A549 (cell line): Measurements from ENCODE around the gene SYTL2. TPM values are rescaled to one million over a fixed set of nuclear protein-coding genes. Genes with fewer than 3 reads are reported as not detected.

Source experiments
- ATAC-seq, 2 experiments: fragments of 200-7000 bp in 1 of 2; fragments of >200 bp in 1 of 2; cut with Nextera tagmentation in 1 of 2; cut with Tn5 transposase in 1 of 2; 3 replicates each; pipeline versions ENCODE4 v1.8.0 to v1.9.1; 2018 to 2020; ENCODE audit warnings: mild to moderate bottlenecking in 1 of 2, moderate library complexity in 1 of 2
- CTCF ChIA-PET: fragments of 300-600 bp; sonication (Branson Sonifier 250); formaldehyde crosslinking; extraction: SDS; loops from one replicate; lab custom pipeline; 2021; ENCODE audit warnings: antibody characterized with exemption, inconsistent platforms; lab: Yijun Ruan, JAX
- POLR2A ChIA-PET: fragments of 350-600 bp; formaldehyde crosslinking; extraction: SDS; loops from one replicate; lab custom pipeline; 2021; ENCODE audit warnings: antibody characterized with exemption, inconsistent platforms; lab: Yijun Ruan, JAX
- DNase-seq, 2 experiments: peaks; one replicate each; pipeline versions ENCODE4 v3.0.0 to v3.0.0-alpha.2; 2011 to 2016; ENCODE audit warnings: low read depth in 1 of 2, low spot score in 1 of 2
- FAIRE-seq: peaks from 2 replicates; lab custom pipeline; 2011; peaks lifted over from hg19 to GRCh38; lab: Jason Lieb, UNC
- H3K27ac ChIP-seq, 2 experiments: fragments of >200 bp; sonication (Bioruptor Twin); formaldehyde crosslinking; 3 replicates each; pipeline ENCODE4 v1.5.1; 2016 to 2017
- H3K4me1 ChIP-seq: fragments of >200 bp; sonication (Bioruptor Twin); formaldehyde crosslinking; 3 replicates; pipeline ENCODE4 v1.6.1; 2016
- H3K4me2 ChIP-seq: fragments of >200 bp; sonication (Bioruptor Twin); formaldehyde crosslinking; 3 replicates; pipeline ENCODE4 v1.6.1; 2016
- H3K4me3 ChIP-seq: fragments of >200 bp; sonication (Bioruptor Twin); formaldehyde crosslinking; 3 replicates; pipeline ENCODE4 v1.5.1; 2016
- H3K9me3 ChIP-seq: fragments of >200 bp; sonication (Bioruptor Twin); formaldehyde crosslinking; 3 replicates; pipeline ENCODE4 v1.6.1; 2016
- BHLHE40 ChIP-seq: IDR thresholded peaks from 2 replicates; pipeline ENCODE4 v1.6.1; 2012; ENCODE audit warnings: low read depth, low read length, inconsistent platforms
- CBX8 ChIP-seq: fragments of 200-600 bp; sonication (generic); IDR thresholded peaks from 2 replicates; pipeline ENCODE4 v1.6.1; 2016
- CHD2 ChIP-seq: fragments of 150-350 bp; IDR thresholded peaks from 2 replicates; pipeline ENCODE4 v1.6.1; 2014; ENCODE audit warnings: low read length; ENCODE audit not compliant: partially characterized antibody
- EHF ChIP-seq: fragments of 250-450 bp; sonication (Bioruptor Pico); IDR thresholded peaks from 2 replicates; pipeline ENCODE4 v1.5.0; 2020; ENCODE audit warnings: mild to moderate bottlenecking
- FOSB ChIP-seq: fragments of 250-450 bp; sonication (Bioruptor Pico); IDR thresholded peaks from 2 replicates; pipeline ENCODE4 v1.5.0; 2020; ENCODE audit warnings: mild to moderate bottlenecking, moderate library complexity
- FOSL2 ChIP-seq, 2 experiments: fragments of 450-650 bp in 1 of 2; fragments of >200 bp in 1 of 2; sonication (Bioruptor Twin) in 1 of 2; formaldehyde crosslinking; IDR thresholded peaks; 2 replicates each; pipeline versions ENCODE4 v1.5.0 to v1.6.1; 2016 to 2020; ENCODE audit warnings: mild to moderate bottlenecking in 1 of 2, moderate library complexity in 1 of 2
- FOXS1 ChIP-seq: fragments of 250-450 bp; sonication (Bioruptor Pico); IDR thresholded peaks from 2 replicates; pipeline ENCODE4 v1.5.0; 2020; ENCODE audit warnings: mild to moderate bottlenecking, moderate library complexity
- GATA3 ChIP-seq: IDR thresholded peaks from 2 replicates; pipeline ENCODE4 v1.6.1; 2012; ENCODE audit warnings: borderline replicate concordance
- HEYL ChIP-seq: fragments of 250-450 bp; sonication (Bioruptor Pico); IDR thresholded peaks from 2 replicates; pipeline ENCODE4 v1.8.0; 2021; ENCODE audit warnings: mild to moderate bottlenecking, moderate library complexity
- HOXB13 ChIP-seq: fragments of 250-450 bp; sonication (Bioruptor Pico); IDR thresholded peaks from 2 replicates; pipeline ENCODE4 v1.5.0; 2020; ENCODE audit warnings: low read depth, mild to moderate bottlenecking, moderate library complexity
- HOXB5 ChIP-seq: fragments of 250-450 bp; sonication (Bioruptor Pico); IDR thresholded peaks from 2 replicates; pipeline ENCODE4 v1.5.0; 2020; ENCODE audit warnings: mild to moderate bottlenecking, moderate library complexity
- JUN ChIP-seq, 2 experiments: fragments of >200 bp; sonication (Bioruptor Twin); formaldehyde crosslinking; IDR thresholded peaks; 2 replicates in 1 of 2; 3 replicates in 1 of 2; pipeline ENCODE4 v1.6.1; 2016 to 2017
- KDM5A ChIP-seq: fragments of 200-600 bp; sonication (generic); IDR thresholded peaks from 2 replicates; pipeline ENCODE4 v1.6.1; 2016; ENCODE audit warnings: antibody characterized with exemption, mild to moderate bottlenecking
- MAFK ChIP-seq: fragments of 450-650 bp; IDR thresholded peaks from 2 replicates; pipeline ENCODE4 v1.6.1; 2014; ENCODE audit not compliant: partially characterized antibody
- MYC ChIP-seq: IDR thresholded peaks from 2 replicates; pipeline ENCODE4 v1.6.1; 2012; ENCODE audit warnings: mild to moderate bottlenecking, inconsistent platforms, low read length, improper control_type of control experiment, borderline replicate concordance
- NPAS2 ChIP-seq: fragments of 250-450 bp; sonication (Bioruptor Pico); IDR thresholded peaks from 2 replicates; pipeline ENCODE4 v1.8.0; 2022; ENCODE audit warnings: mild to moderate bottlenecking, moderate library complexity, borderline replicate concordance
- RARB ChIP-seq: fragments of 250-450 bp; sonication (Bioruptor Pico); IDR thresholded peaks from 2 replicates; pipeline ENCODE4 v1.8.0; 2021; ENCODE audit warnings: mild to moderate bottlenecking, moderate library complexity
- RCOR1 ChIP-seq: fragments of 150-350 bp; IDR thresholded peaks from 2 replicates; pipeline ENCODE4 v1.6.1; 2014; ENCODE audit warnings: antibody characterized with exemption, low read length, low read depth
- RNF2 ChIP-seq: fragments of 200-600 bp; sonication (generic); IDR thresholded peaks from 2 replicates; pipeline ENCODE4 v1.6.1; 2016; ENCODE audit warnings: low read depth, mild to moderate bottlenecking, antibody characterized with exemption, moderate library complexity, borderline replicate concordance
- SMC3 ChIP-seq: fragments of >200 bp; sonication (Bioruptor Twin); formaldehyde crosslinking; IDR thresholded peaks from 3 replicates; pipeline ENCODE4 v1.6.1; 2018; ENCODE audit warnings: inconsistent platforms
- TFCP2L1 ChIP-seq: fragments of 250-450 bp; sonication (Bioruptor Pico); IDR thresholded peaks from 2 replicates; pipeline ENCODE4 v1.5.0; 2021; ENCODE audit warnings: mild to moderate bottlenecking
- TP53 ChIP-seq: fragments of 250-450 bp; sonication (Bioruptor Pico); IDR thresholded peaks from 2 replicates; pipeline ENCODE4 v1.5.0; 2021; ENCODE audit warnings: mild to moderate bottlenecking, moderate library complexity
- ZSCAN20 ChIP-seq: fragments of 250-450 bp; sonication (Bioruptor Pico); IDR thresholded peaks from 2 replicates; pipeline ENCODE4 v1.8.0; 2022; ENCODE audit warnings: mild to moderate bottlenecking, moderate library complexity
- WGBS: methylation state at CpG from one replicate; pipeline ENCODE4 v1.1.6; 2017; ENCODE audit errors: missing lambda C conversion rate; 5-methylcytosine and 5-hydroxymethylcytosine counted together
- polyA plus RNA-seq, 4 experiments: library from polyadenylated mRNA; depleted of rRNA in 3 of 4; stranded (reverse); fragments of >200 nt; fragmentation: RNase III in 1 of 4; extraction: RNeasy Plus Mini Kit Qiagen cat#74134 plus additional on column Dnase treatment in 1 of 4; gene quantifications; 2 replicates in 3 of 4; 3 replicates in 1 of 4; pipeline ENCODE4 v1.2.3, GENCODE V29; 2011 to 2017
- TF ChIP-seq, protein P1 (sequence below): fragments of 250-450 bp; sonication (Bioruptor Pico); IDR thresholded peaks from 2 replicates; pipeline ENCODE4 v1.5.0; 2021; ENCODE audit warnings: mild to moderate bottlenecking, moderate library complexity, borderline replicate concordance
- TF ChIP-seq, protein P2 (sequence below): fragments of >200 bp; sonication (Bioruptor Twin); formaldehyde crosslinking; IDR thresholded peaks from 2 replicates; pipeline ENCODE4 v1.6.1; 2016
- TF ChIP-seq, protein P3 (sequence below): fragments of 250-450 bp; sonication (Bioruptor Pico); IDR thresholded peaks from 2 replicates; pipeline ENCODE4 v1.5.0; 2020; ENCODE audit warnings: low read depth, mild to moderate bottlenecking, moderate library complexity
- TF ChIP-seq, protein P4 (sequence below): fragments of 200-600 bp; sonication (generic); IDR thresholded peaks from 2 replicates; pipeline ENCODE4 v1.6.1; 2016; ENCODE audit warnings: antibody characterized with exemption, mild to moderate bottlenecking, moderate library complexity
- TF ChIP-seq, protein P5 (sequence below): fragments of >200 bp; sonication (Bioruptor Twin); formaldehyde crosslinking; IDR thresholded peaks from 3 replicates; pipeline ENCODE4 v1.6.1; 2016

SYTL2 gene
- polyA plus RNA-seq, 2 of the 4 experiments (the other 2 are of a cell fraction): 11.6 to 34.2 TPM

DNA sequence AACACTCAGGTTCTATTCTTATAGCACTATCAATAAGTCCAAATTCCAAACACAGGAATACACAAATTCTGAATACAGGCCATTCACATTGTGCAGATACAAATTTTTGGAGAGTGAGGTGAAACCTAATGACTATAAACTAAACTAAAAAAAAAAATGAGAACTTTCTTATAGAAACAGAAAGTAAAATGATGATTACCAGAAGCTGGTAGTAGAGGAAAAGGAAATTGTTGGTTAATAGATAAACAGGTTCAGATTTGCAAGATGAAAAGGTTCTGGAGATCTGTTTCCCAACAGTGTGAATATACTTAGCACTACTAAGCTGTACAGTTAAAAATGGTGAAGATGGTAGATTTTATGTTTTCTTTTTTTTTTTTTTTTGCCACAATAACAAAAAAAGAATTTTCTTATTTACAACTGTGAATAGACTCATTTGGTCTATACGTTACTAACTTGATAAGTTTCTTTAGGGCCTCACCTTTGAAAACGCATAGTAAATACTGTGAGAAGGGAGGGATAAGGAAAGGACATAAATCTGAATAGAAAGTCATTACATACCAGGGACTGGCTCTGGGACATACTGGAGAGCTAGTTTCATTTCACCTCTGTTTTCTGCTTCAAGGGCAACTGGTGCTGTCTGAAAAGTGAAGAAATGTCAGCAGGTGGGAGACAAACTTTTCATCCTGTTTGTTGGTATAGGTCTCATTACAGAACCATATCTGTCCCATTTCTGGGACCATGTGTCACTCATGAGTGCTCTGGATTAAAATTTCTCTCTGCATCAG lies 110.8 kb downstream of the SYTL2 start:
- DNase-seq (no peak), ATAC-seq (no peak), FAIRE-seq (no peak)
- Histone ChIP-seq H3K4me3 (no peak overlapping the region), H3K4me2 (no peak overlapping the region), H3K27ac (no peak overlapping the region), H3K9me3 (no peaks in the 10 kb centered on the region), H3K4me1 (peaks cover 7% of the 10 kb centered on the region; the same call in 2 of the 3 replicates)
- CTCF ChIA-PET: interaction anchor here (0.8 to 5.2 kb wide), 7 partner anchors 11 to 154 kb away, joined by 3 to 23 read pairs (median 3); partner anchors contain the start of genes CCDC83 and CREBZF
- TF ChIP-seq BHLHE40: no peak
- TF ChIP-seq FOSB: no peak
- no peak for TF ChIP-seq RCOR1
- no peak for TF ChIP-seq TFCP2L1 (CRISPR knock-in tag)
- no peak for TF ChIP-seq EHF
- TF ChIP-seq, protein P1, sequence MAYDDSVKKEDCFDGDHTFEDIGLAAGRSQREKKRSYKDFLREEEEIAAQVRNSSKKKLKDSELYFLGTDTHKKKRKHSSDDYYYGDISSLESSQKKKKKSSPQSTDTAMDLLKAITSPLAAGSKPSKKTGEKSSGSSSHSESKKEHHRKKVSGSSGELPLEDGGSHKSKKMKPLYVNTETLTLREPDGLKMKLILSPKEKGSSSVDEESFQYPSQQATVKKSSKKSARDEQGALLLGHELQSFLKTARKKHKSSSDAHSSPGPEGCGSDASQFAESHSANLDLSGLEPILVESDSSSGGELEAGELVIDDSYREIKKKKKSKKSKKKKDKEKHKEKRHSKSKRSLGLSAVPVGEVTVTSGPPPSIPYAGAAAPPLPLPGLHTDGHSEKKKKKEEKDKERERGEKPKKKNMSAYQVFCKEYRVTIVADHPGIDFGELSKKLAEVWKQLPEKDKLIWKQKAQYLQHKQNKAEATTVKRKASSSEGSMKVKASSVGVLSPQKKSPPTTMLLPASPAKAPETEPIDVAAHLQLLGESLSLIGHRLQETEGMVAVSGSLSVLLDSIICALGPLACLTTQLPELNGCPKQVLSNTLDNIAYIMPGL: no peak
- TF ChIP-seq SMC3: no peak
- no peak for TF ChIP-seq NPAS2
- TF ChIP-seq, protein P2, sequence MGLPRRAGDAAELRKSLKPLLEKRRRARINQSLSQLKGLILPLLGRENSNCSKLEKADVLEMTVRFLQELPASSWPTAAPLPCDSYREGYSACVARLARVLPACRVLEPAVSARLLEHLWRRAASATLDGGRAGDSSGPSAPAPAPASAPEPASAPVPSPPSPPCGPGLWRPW: no peak
- TF ChIP-seq TP53 (CRISPR knock-in tag): no peak
- TF ChIP-seq CBX8: no peak
- no peak for TF ChIP-seq HEYL (CRISPR knock-in tag)
- no peak for TF ChIP-seq GATA3
- TF ChIP-seq FOSL2 (IDR thresholded peaks at IDR 0.05): no peak
- TF ChIP-seq FOSL2 (CRISPR knock-in tag; IDR thresholded peaks at IDR 0.05): no peak
- TF ChIP-seq, protein P3, sequence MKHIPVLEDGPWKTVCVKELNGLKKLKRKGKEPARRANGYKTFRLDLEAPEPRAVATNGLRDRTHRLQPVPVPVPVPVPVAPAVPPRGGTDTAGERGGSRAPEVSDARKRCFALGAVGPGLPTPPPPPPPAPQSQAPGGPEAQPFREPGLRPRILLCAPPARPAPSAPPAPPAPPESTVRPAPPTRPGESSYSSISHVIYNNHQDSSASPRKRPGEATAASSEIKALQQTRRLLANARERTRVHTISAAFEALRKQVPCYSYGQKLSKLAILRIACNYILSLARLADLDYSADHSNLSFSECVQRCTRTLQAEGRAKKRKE (CRISPR knock-in tag): no peak
- no peak for TF ChIP-seq JUN (IDR thresholded peaks at IDR 0.05)
- no peak for TF ChIP-seq ZSCAN20 (CRISPR knock-in tag)
- TF ChIP-seq, protein P4, sequence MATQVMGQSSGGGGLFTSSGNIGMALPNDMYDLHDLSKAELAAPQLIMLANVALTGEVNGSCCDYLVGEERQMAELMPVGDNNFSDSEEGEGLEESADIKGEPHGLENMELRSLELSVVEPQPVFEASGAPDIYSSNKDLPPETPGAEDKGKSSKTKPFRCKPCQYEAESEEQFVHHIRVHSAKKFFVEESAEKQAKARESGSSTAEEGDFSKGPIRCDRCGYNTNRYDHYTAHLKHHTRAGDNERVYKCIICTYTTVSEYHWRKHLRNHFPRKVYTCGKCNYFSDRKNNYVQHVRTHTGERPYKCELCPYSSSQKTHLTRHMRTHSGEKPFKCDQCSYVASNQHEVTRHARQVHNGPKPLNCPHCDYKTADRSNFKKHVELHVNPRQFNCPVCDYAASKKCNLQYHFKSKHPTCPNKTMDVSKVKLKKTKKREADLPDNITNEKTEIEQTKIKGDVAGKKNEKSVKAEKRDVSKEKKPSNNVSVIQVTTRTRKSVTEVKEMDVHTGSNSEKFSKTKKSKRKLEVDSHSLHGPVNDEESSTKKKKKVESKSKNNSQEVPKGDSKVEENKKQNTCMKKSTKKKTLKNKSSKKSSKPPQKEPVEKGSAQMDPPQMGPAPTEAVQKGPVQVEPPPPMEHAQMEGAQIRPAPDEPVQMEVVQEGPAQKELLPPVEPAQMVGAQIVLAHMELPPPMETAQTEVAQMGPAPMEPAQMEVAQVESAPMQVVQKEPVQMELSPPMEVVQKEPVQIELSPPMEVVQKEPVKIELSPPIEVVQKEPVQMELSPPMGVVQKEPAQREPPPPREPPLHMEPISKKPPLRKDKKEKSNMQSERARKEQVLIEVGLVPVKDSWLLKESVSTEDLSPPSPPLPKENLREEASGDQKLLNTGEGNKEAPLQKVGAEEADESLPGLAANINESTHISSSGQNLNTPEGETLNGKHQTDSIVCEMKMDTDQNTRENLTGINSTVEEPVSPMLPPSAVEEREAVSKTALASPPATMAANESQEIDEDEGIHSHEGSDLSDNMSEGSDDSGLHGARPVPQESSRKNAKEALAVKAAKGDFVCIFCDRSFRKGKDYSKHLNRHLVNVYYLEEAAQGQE: no peak
- no peak for TF ChIP-seq MYC
- POLR2A ChIA-PET: no interaction called here
- 89% methylated on average over 2 of the region's 2 CpGs for WGBS

DNA sequence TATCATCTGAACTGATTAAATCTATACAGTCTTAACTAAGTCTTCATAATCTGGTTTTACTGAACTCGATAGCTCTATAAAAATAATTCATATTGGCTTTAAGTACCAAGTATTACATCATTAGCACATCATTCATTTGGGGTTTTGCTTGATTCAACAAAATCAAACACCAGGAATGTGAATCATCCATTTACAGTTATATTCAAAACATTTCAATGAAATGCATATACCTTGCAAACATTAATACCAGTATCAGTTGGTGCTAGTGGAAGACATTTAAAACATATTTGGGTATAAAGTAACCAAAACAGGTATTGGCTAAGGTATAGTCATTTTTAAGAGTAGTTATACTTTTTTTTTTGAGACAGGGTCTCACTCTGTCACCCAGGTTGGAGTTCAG lies 112.7 kb downstream of the SYTL2 start:
- CTCF ChIA-PET: interaction anchor here (1.0 to 5.2 kb wide), 4 partner anchors 10 to 156 kb away, joined by 3 to 23 read pairs (median 4); partner anchors contain the start of gene CCDC83
- no peak for TF ChIP-seq MAFK
- TF ChIP-seq KDM5A: no peak
- no peak for TF ChIP-seq CHD2
- no peak for TF ChIP-seq RARB (CRISPR knock-in tag)
- TF ChIP-seq, protein P5, sequence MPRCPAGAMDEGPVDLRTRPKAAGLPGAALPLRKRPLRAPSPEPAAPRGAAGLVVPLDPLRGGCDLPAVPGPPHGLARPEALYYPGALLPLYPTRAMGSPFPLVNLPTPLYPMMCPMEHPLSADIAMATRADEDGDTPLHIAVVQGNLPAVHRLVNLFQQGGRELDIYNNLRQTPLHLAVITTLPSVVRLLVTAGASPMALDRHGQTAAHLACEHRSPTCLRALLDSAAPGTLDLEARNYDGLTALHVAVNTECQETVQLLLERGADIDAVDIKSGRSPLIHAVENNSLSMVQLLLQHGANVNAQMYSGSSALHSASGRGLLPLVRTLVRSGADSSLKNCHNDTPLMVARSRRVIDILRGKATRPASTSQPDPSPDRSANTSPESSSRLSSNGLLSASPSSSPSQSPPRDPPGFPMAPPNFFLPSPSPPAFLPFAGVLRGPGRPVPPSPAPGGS: no peak
- no peak for TF ChIP-seq HOXB13 (CRISPR knock-in tag)
- TF ChIP-seq RNF2: no peak
- TF ChIP-seq FOXS1 (CRISPR knock-in tag): no peak
- TF ChIP-seq HOXB5 (CRISPR knock-in tag): no peak
- no peak for DNase-seq
- H3K9me3 ChIP-seq: no peaks in the 10 kb centered on the region
- no peak overlapping the region for H3K4me2 ChIP-seq
- 58% methylated on average over 1 of the region's 1 CpG for WGBS
- no peak overlapping the region for H3K27ac ChIP-seq
- POLR2A ChIA-PET: no interaction called here
- FAIRE-seq: no peak
- no peak for ATAC-seq
- H3K4me1 ChIP-seq: peaks cover 15% of the 10 kb centered on the region
- H3K4me3 ChIP-seq: no peak overlapping the region
